HepG2 (cell line): ENCODE data around the gene RAB3B. TPM values are rescaled to one million over a fixed set of nuclear protein-coding genes. Genes with fewer than 3 reads are reported as not detected.
A peak's percentile ranks its signal among the peaks of the same experiment; 100 is the strongest.

Experiments
- ATAC-seq: fragments of 200-7000 bp; cut with Tn5 transposase; 3 replicates; pipeline ENCODE4 v1.9.1; 2020; ENCODE audit warnings: mild to moderate bottlenecking, moderate library complexity
- BruUV-seq: library from RNA; stranded (reverse); fragments of 400-500 nt; replicated peaks from 2 replicates; lab custom pipeline; 2021; lab: Mats Ljungman, UMichigan
- CTCF ChIA-PET: fragments of 300-600 bp; formaldehyde crosslinking; extraction: SDS; loops from one replicate; lab custom pipeline; 2021; ENCODE audit warnings: low total read pairs, inconsistent platforms, low intra/inter-chr PET ratio; lab: Yijun Ruan, JAX
- POLR2A ChIA-PET: fragments of 350-600 bp; sonication (Branson Sonifier 250); formaldehyde crosslinking; loops from one replicate; lab custom pipeline; 2020; ENCODE audit warnings: antibody characterized with exemption, inconsistent platforms; lab: Yijun Ruan, JAX
- DNase-seq: peaks from one replicate; pipeline ENCODE4 v3.0.0-alpha.2; 2015; ENCODE audit warnings: low spot score
- FAIRE-seq: peaks from 3 replicates; lab custom pipeline; 2011; peaks lifted over from hg19 to GRCh38; lab: Jason Lieb, UNC
- H2AFZ ChIP-seq: one replicate; pipeline ENCODE4 v1.6.1; 2011; ENCODE audit warnings: low read length, inconsistent platforms
- H3K27ac ChIP-seq: fragments of 300-600 bp; 3 replicates; pipeline ENCODE4 v1.8.0; 2011; ENCODE audit warnings: mixed run types, mild to moderate bottlenecking, mixed read lengths, low read length, inconsistent platforms; ENCODE audit not compliant: insufficient read depth; ENCODE audit errors: extremely low read length
- H3K27me3 ChIP-seq, 2 experiments: fragments of 200-600 bp in 1 of 2; 2 replicates in 1 of 2; 3 replicates in 1 of 2; pipeline versions ENCODE4 v1.6.0 to v1.8.0; 2011; ENCODE audit warnings: low read length in 2 of 2, mild to moderate bottlenecking in 2 of 2, moderate library complexity in 2 of 2, inconsistent platforms in 1 of 2; ENCODE audit not compliant: insufficient read depth in 2 of 2, control insufficient read depth in 1 of 2
- H3K36me3 ChIP-seq, 2 experiments: fragments of 200-600 bp in 1 of 2; replicated peaks in 1 of 2; 2 replicates in 1 of 2; 3 replicates in 1 of 2; pipeline versions ENCODE4 v1.5.1 to v1.8.0; 2011; ENCODE audit warnings: low read length in 2 of 2, inconsistent platforms in 1 of 2; ENCODE audit not compliant: insufficient read depth in 2 of 2, control insufficient read depth in 1 of 2
- H3K4me1 ChIP-seq: 2 replicates; pipeline ENCODE4 v1.5.1; 2012; ENCODE audit warnings: low read length, inconsistent platforms; ENCODE audit not compliant: insufficient read depth
- H3K4me2 ChIP-seq: 2 replicates; pipeline ENCODE4 v1.6.0; 2011; ENCODE audit warnings: low read depth, low read length, inconsistent platforms
- H3K4me3 ChIP-seq, 3 experiments: fragments of 200-600 bp in 1 of 3; sonication (generic), shearing (Covaris generic) in 1 of 3; replicated peaks in 1 of 3; 2 replicates each; pipeline ENCODE4 v1.5.1; 2011 to 2016; ENCODE audit warnings: low read length in 3 of 3, inconsistent platforms in 2 of 3, low read depth in 2 of 3, mild to moderate bottlenecking in 2 of 3, control low read depth in 1 of 3, mixed read lengths in 1 of 3; ENCODE audit not compliant: insufficient read depth in 1 of 3
- H3K79me2 ChIP-seq: one replicate; pipeline ENCODE4 v1.6.1; 2011; ENCODE audit warnings: low read length, inconsistent platforms; ENCODE audit not compliant: insufficient read depth
- H3K9ac ChIP-seq: 2 replicates; pipeline ENCODE4 v1.6.0; 2011; ENCODE audit warnings: mild to moderate bottlenecking, low read depth, low read length, inconsistent platforms; ENCODE audit not compliant: insufficient read depth
- H3K9me3 ChIP-seq: 2 replicates; pipeline ENCODE4 v1.5.1; 2012; ENCODE audit warnings: mild to moderate bottlenecking, low read length
- H4K20me1 ChIP-seq: 2 replicates; pipeline ENCODE4 v1.6.0; 2011; ENCODE audit warnings: inconsistent platforms, mild to moderate bottlenecking, low read length, moderate library complexity; ENCODE audit not compliant: insufficient read depth
- CERS6 ChIP-seq: sonication (generic); formaldehyde crosslinking; IDR thresholded peaks from 2 replicates; pipeline ENCODE4 v1.5.0; 2020; ENCODE audit warnings: missing genetic modification reagents
- EZH2 ChIP-seq: conservative IDR thresholded peaks from 2 replicates; pipeline ENCODE4 v1.6.1; 2012; ENCODE audit warnings: mild to moderate bottlenecking, low read depth, low read length, moderate library complexity
- FOXK2 ChIP-seq: fragments of 450-650 bp; IDR thresholded peaks from 2 replicates; pipeline ENCODE4 v1.6.1; 2016
- GZF1 ChIP-seq: sonication (generic); formaldehyde crosslinking; IDR thresholded peaks from 2 replicates; pipeline ENCODE4 v1.5.1; 2020; ENCODE audit warnings: mild to moderate bottlenecking, missing genetic modification reagents
- JARID2 ChIP-seq: sonication (generic); formaldehyde crosslinking; IDR thresholded peaks from 2 replicates; pipeline ENCODE4 v1.8.1; 2023; ENCODE audit warnings: missing genetic modification reagents, inconsistent platforms; ENCODE audit not compliant: insufficient replicate concordance
- NFE2 ChIP-seq: sonication (generic); formaldehyde crosslinking; IDR thresholded peaks from 2 replicates; pipeline ENCODE4 v1.4.0; 2020; ENCODE audit warnings: missing genetic modification reagents
- PAWR ChIP-seq: sonication (generic); formaldehyde crosslinking; IDR thresholded peaks from 2 replicates; pipeline ENCODE4 v1.4.0; 2020; ENCODE audit warnings: missing genetic modification reagents, mild to moderate bottlenecking, borderline replicate concordance
- PITX1 ChIP-seq: sonication (generic); formaldehyde crosslinking; IDR thresholded peaks from 2 replicates; pipeline ENCODE4 v1.5.1; 2020; ENCODE audit warnings: mild to moderate bottlenecking, missing genetic modification reagents
- RNF219 ChIP-seq: sonication (generic); formaldehyde crosslinking; IDR thresholded peaks from 2 replicates; pipeline ENCODE4 v1.5.0; 2020; ENCODE audit warnings: mild to moderate bottlenecking, missing genetic modification reagents
- SMAD1 ChIP-seq: sonication (generic); formaldehyde crosslinking; IDR thresholded peaks from 2 replicates; pipeline ENCODE4 v1.4.0; 2020; ENCODE audit warnings: missing genetic modification reagents, low read depth, mild to moderate bottlenecking, borderline replicate concordance
- ZNF605 ChIP-seq: sonication (generic); formaldehyde crosslinking; IDR thresholded peaks from 2 replicates; pipeline ENCODE4 v1.8.0; 2022; ENCODE audit warnings: mild to moderate bottlenecking, missing genetic modification reagents
- ZNF720 ChIP-seq: sonication (generic); formaldehyde crosslinking; IDR thresholded peaks from 2 replicates; pipeline ENCODE4 v1.4.0; 2020; ENCODE audit warnings: missing genetic modification reagents
- ZNF781 ChIP-seq: sonication (generic); formaldehyde crosslinking; IDR thresholded peaks from 2 replicates; pipeline ENCODE4 v1.5.1; 2020; ENCODE audit warnings: borderline replicate concordance, mild to moderate bottlenecking, missing genetic modification reagents; ENCODE audit errors: not compliant biosample characterization
- ZNF891 ChIP-seq: sonication (generic); formaldehyde crosslinking; IDR thresholded peaks from 2 replicates; pipeline ENCODE4 v1.5.0; 2020; ENCODE audit warnings: mild to moderate bottlenecking, missing genetic modification reagents
- WGBS: methylation state at CpG from one replicate; pipeline ENCODE4 v1.1.6; 2017; ENCODE audit warnings: low lambda C conversion rate; 5-methylcytosine and 5-hydroxymethylcytosine counted together
- in situ Hi-C: cut with HindIII; loops from 2 replicates; pipeline ENCODE4 v1.10.0; 2017; ENCODE audit warnings: low pct_unique_long_range_greater_than_20kb; ENCODE audit not compliant: extremely low pct_ligation_motif_present
- intact Hi-C: fragments of 100-400 bp; cut with micrococcal nuclease; formaldehyde crosslinking; loops from one replicate; pipeline ENCODE4 v1.10.0; 2022; ENCODE audit not compliant: unreplicated experiment
- polyA plus RNA-seq, 8 experiments: library from polyadenylated mRNA; depleted of rRNA in 3 of 8; stranded (reverse) in 7 of 8; unstranded in 1 of 8; fragments of >200 nt; fragmentation: Illumina TruSeq in 4 of 8; extraction: Trizol in 4 of 8; gene quantifications; 2 replicates each; pipeline versions ENCODE4 v1.2.1 to v1.2.3, GENCODE V29; 2011 to 2016; ENCODE audit warnings: low read depth in 4 of 8, missing spikeins in 1 of 8, mixed read lengths in 1 of 8; ENCODE audit not compliant: insufficient read depth in 1 of 8
- total RNA-seq, 5 experiments: library from RNA; depleted of rRNA; stranded (reverse); fragments of >200 nt; fragmentation: Illumina TruSeq; extraction: Trizol; gene quantifications; 2 replicates each; pipeline ENCODE4 v1.2.3, GENCODE V29; 2016; ENCODE audit warnings: low read depth in 1 of 5

Gene RAB3B
- total and polyA plus RNA-seq, 2 of the 13 experiments (the other 11 are each of a cell fraction or from before 2014, with no cell fraction given), result 1.0 to 1.2 TPM

- H3K9ac ChIP-seq, result no peak overlapping the region
- H3K9me3 ChIP-seq, result no peaks in the 10 kb centered on the region
- no peak overlapping the region for H3K4me3 ChIP-seq
- no peak overlapping the region for H2AFZ ChIP-seq
- H3K36me3 ChIP-seq, result peaks cover 0 to 13% of the 10 kb centered on the region in 2 experiments; a peak in 3 of 5 replicates
- ChIA-PET POLR2A (no interaction called here), CTCF (no interaction called here)
- BruUV-seq, result no TSS peak
- H3K4me2 ChIP-seq, result no peak overlapping the region
- intact Hi-C loops (no loop called here), in situ Hi-C loops (no loop called here)
- H3K27ac ChIP-seq, result no peak overlapping the region
- H4K20me1 ChIP-seq, result no peaks in the 10 kb centered on the region
- FAIRE-seq (no peak), ATAC-seq (no peak), DNase-seq (no peak)
- peaks cover 12% of the 10 kb centered on the region for H3K79me2 ChIP-seq
- 100% methylated on average over 2 of the region's 2 CpGs for WGBS
- TF ChIP-seq NFE2 (CRISPR knock-in tag) (no peak), ZNF605 (no peak), SMAD1 (no peak), ZNF720 (CRISPR knock-in tag) (no peak), PITX1 (CRISPR knock-in tag) (no peak), FOXK2 (no peak), RNF219 (no peak)
- no peaks in the 10 kb centered on the region for H3K4me1 ChIP-seq
- no peaks in the 10 kb centered on the region for H3K27me3 ChIP-seq
Observed at GRCh38 chr1:51859333-51859732, 131.2 kb downstream of the RAB3B start.

DNA sequence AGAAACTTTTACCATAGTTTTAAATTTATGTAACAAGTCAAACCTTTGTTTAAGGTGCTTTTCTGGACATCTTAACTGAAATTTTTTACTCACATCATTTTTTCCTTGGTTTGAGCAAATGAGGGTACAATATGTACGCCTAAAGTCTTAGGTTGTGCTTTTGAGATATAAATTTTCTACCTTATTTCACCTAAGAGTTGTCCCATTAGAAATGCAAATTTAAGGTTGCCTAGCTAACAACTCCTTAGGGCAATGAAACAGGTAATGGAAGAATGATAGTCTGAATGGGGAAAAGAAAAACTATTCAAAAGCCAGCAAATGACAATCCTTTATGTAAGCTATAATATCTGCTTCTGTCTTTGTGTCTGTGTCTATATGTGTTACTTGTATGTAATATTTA, 131.6 kb downstream of the RAB3B start:
- no peak for ATAC-seq
- Histone ChIP-seq H4K20me1 (no peaks in the 10 kb centered on the region), H3K9ac (no peak overlapping the region), H3K36me3 (peaks cover 0 to 17% of the 10 kb centered on the region in 2 experiments; a peak in 3 of 5 replicates), H3K4me3 (no peak overlapping the region), H3K79me2 (peaks cover 9% of the 10 kb centered on the region), H3K27me3 (no peaks in the 10 kb centered on the region), H3K4me2 (no peak overlapping the region), H3K9me3 (no peaks in the 10 kb centered on the region), H3K4me1 (no peaks in the 10 kb centered on the region), H2AFZ (no peak overlapping the region), H3K27ac (no peak overlapping the region)
- DNase-seq, result no peak
- TF ChIP-seq GZF1 (CRISPR knock-in tag), result peak; percentile 95
- no peak for TF ChIP-seq PAWR (CRISPR knock-in tag)
- no peak for TF ChIP-seq JARID2
- no peak for TF ChIP-seq ZNF781 (CRISPR knock-in tag)
- no peak for TF ChIP-seq EZH2
- no peak for TF ChIP-seq CERS6 (CRISPR knock-in tag)
- TF ChIP-seq ZNF891 (CRISPR knock-in tag), result no peak
- ChIA-PET CTCF (no interaction called here), POLR2A (no interaction called here)
- intact Hi-C loops, result no loop called here
- BruUV-seq, result no TSS peak
- no peak for FAIRE-seq
- WGBS, result 93% methylated on average over 1 of the region's 1 CpG
- in situ Hi-C loops, result no loop called here
